ENCODE data around the gene EYS.

Gene EYS

DNA sequence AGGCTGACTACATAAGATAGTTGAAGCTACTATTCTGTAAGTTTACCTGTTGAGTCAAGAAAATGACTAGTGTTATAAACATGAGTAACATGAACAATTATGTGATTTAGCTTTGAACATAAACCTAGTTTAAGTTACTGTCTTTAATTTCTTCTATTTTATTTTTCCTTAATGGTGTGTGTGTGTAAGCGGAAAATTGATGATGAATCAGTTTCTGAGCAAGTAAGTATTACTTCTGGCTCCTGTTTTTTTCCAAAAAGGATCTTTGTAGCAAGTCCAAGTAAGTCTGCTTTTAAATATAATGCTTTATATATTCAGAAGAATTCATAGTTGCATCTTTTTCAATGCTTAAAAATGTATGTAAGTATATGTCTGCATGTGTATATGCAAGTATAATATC lies 786.8 kb downstream of the EYS start:
- no peaks in the 10 kb centered on the region for H3K36me3 ChIP-seq (ENCODE audit: low read depth)
- no peak overlapping the region for H3K27ac ChIP-seq (ENCODE audit: poor library complexity, severe bottlenecking)
- no peaks in the 10 kb centered on the region for H3K27me3 ChIP-seq (ENCODE audit: insufficient read depth, poor library complexity, severe bottlenecking)
- ATAC-seq (ENCODE audit: low read depth) (no peak), DNase-seq (ENCODE audit: low spot score) (no peak)
- H3K4me1 ChIP-seq (ENCODE audit: insufficient read depth, poor library complexity, severe bottlenecking): no peaks in the 10 kb centered on the region
- TF ChIP-seq, protein P1, sequence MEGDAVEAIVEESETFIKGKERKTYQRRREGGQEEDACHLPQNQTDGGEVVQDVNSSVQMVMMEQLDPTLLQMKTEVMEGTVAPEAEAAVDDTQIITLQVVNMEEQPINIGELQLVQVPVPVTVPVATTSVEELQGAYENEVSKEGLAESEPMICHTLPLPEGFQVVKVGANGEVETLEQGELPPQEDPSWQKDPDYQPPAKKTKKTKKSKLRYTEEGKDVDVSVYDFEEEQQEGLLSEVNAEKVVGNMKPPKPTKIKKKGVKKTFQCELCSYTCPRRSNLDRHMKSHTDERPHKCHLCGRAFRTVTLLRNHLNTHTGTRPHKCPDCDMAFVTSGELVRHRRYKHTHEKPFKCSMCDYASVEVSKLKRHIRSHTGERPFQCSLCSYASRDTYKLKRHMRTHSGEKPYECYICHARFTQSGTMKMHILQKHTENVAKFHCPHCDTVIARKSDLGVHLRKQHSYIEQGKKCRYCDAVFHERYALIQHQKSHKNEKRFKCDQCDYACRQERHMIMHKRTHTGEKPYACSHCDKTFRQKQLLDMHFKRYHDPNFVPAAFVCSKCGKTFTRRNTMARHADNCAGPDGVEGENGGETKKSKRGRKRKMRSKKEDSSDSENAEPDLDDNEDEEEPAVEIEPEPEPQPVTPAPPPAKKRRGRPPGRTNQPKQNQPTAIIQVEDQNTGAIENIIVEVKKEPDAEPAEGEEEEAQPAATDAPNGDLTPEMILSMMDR (IDR thresholded peaks at IDR 0.05; ENCODE audit: poor library complexity, severe bottlenecking): no peak
- H3K9me3 ChIP-seq (ENCODE audit: severe bottlenecking): peaks cover 2% of the 10 kb centered on the region
- no peak overlapping the region for H3K4me3 ChIP-seq (ENCODE audit: severe bottlenecking)

DNA sequence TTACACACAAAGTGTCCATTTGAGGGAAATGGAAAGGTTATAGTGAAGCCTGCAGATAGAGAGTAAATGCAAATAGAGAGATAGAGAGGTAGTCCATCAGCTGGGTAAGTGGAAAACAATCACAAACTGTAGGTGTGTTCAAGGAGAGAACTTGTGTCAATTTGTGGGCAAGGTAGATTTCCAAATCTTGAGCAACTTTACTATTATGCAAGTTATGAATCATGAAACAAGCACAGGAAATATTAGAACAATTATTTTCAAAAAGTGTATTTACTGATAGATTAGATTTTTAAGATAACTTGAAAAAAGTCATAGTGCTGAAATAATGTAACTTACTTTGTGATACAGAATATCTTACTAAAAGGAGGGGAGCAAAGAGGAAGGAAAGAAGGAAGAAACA lies 792.9 kb downstream of the EYS start:
- TF ChIP-seq, protein P1 (IDR thresholded peaks at IDR 0.05; ENCODE audit: poor library complexity, severe bottlenecking): no peak
- Histone ChIP-seq H3K36me3 (ENCODE audit: low read depth) (no peaks in the 10 kb centered on the region), H3K4me1 (ENCODE audit: insufficient read depth, poor library complexity, severe bottlenecking) (peaks cover 6% of the 10 kb centered on the region), H3K4me3 (ENCODE audit: severe bottlenecking) (no peak overlapping the region), H3K27ac (ENCODE audit: poor library complexity, severe bottlenecking) (no peak overlapping the region), H3K9me3 (ENCODE audit: severe bottlenecking) (peaks cover 5% of the 10 kb centered on the region), H3K27me3 (ENCODE audit: insufficient read depth, poor library complexity, severe bottlenecking) (no peaks in the 10 kb centered on the region)
- ATAC-seq (ENCODE audit: low read depth) (peak; percentile 41; the same call in 1 of the 3 replicates), DNase-seq (ENCODE audit: low spot score) (no peak)

DNA sequence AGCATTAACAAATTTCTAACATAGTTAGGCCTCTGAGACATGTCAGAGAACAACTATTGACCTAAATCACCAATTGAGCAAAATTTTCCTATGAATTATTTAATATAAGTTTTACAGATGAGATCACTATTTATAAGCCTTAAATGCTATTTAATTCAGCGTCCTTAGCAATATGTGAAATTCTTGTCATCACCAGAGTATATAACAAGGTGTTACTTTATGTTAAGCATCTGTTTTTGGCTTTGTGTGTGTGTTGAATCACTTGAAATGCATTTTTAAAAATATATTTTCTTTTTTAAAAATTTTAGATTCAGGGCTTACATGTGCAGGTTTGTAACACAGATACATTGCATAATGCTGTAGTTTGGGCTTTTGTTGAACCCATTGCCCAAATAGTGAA lies 794.1 kb downstream of the EYS start:
- H3K4me1 ChIP-seq (ENCODE audit: insufficient read depth, poor library complexity, severe bottlenecking): peaks cover 6% of the 10 kb centered on the region
- no peaks in the 10 kb centered on the region for H3K27me3 ChIP-seq (ENCODE audit: insufficient read depth, poor library complexity, severe bottlenecking)
- H3K27ac ChIP-seq (ENCODE audit: poor library complexity, severe bottlenecking): no peak overlapping the region
- TF ChIP-seq, protein P1 (IDR thresholded peaks at IDR 0.05; ENCODE audit: poor library complexity, severe bottlenecking): no peak
- H3K4me3 ChIP-seq (ENCODE audit: severe bottlenecking): no peak overlapping the region
- H3K9me3 ChIP-seq (ENCODE audit: severe bottlenecking): peaks cover 2% of the 10 kb centered on the region
- DNase-seq (ENCODE audit: low spot score) (no peak), ATAC-seq (ENCODE audit: low read depth) (no peak)
- H3K36me3 ChIP-seq (ENCODE audit: low read depth): no peaks in the 10 kb centered on the region

DNA sequence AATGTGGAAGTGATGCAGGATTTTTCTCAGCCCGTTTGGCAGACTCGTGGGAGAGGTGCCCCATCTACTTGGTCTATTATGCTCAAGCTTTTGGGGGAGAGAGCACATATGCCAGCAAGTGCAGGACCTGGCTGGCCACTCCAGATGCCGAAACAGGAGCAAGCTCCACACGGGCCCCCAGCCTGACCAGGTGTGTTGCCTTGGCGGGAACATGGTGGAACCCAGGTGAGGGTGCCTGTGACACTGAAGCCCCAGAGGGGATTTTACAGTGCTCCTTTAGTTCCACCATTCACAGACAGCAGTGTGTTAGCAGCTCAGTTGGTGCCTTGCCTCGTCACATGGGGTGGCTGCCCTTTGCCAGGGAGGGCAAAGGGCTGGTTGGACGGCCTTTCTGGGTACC lies 798.9 kb downstream of the EYS start:
- Histone ChIP-seq H3K4me1 (ENCODE audit: insufficient read depth, poor library complexity, severe bottlenecking) (no peaks in the 10 kb centered on the region), H3K27ac (ENCODE audit: poor library complexity, severe bottlenecking) (no peak overlapping the region), H3K4me3 (ENCODE audit: severe bottlenecking) (no peak overlapping the region), H3K9me3 (ENCODE audit: severe bottlenecking) (peaks cover 2% of the 10 kb centered on the region), H3K27me3 (ENCODE audit: insufficient read depth, poor library complexity, severe bottlenecking) (no peaks in the 10 kb centered on the region), H3K36me3 (ENCODE audit: low read depth) (no peaks in the 10 kb centered on the region)
- DNase-seq (ENCODE audit: low spot score) (no peak), ATAC-seq (ENCODE audit: low read depth) (no peak)
- TF ChIP-seq, protein P1 (IDR thresholded peaks at IDR 0.05; ENCODE audit: poor library complexity, severe bottlenecking): no peak

- peaks cover 2% of the 10 kb centered on the region for H3K9me3 ChIP-seq (ENCODE audit: severe bottlenecking)
- no peak for ATAC-seq (ENCODE audit: low read depth)
- DNase-seq (ENCODE audit: low spot score): no peak
- no peak overlapping the region for H3K4me3 ChIP-seq (ENCODE audit: severe bottlenecking)
- no peaks in the 10 kb centered on the region for H3K27me3 ChIP-seq (ENCODE audit: insufficient read depth, poor library complexity, severe bottlenecking)
- TF ChIP-seq, protein P1 (IDR thresholded peaks at IDR 0.05; ENCODE audit: poor library complexity, severe bottlenecking): no peak
- no peaks in the 10 kb centered on the region for H3K4me1 ChIP-seq (ENCODE audit: insufficient read depth, poor library complexity, severe bottlenecking)
- no peaks in the 10 kb centered on the region for H3K36me3 ChIP-seq (ENCODE audit: low read depth)
- no peak overlapping the region for H3K27ac ChIP-seq (ENCODE audit: poor library complexity, severe bottlenecking)
Measured at GRCh38 chr6:64904616-64905015, 802.4 kb downstream of the EYS start.

Measured in RWPE2 (cell line).